Lower lobe of right lung (tissue), 2 donors: ENCODE results near the gene KRT36. TPM values are rescaled to one million over a fixed set of nuclear protein-coding genes. Genes with fewer than 3 reads are reported as not detected.

Experiments used
- ATAC-seq, 2 donors: fragments of 200-7000 bp; cut with Tn5 transposase; one replicate each; pipeline ENCODE4 v1.9.1; 2020 to 2022; ENCODE audit warnings: mild to moderate bottlenecking in 2 of 2, moderate library complexity in 2 of 2
- DNase-seq: peaks from one replicate; pipeline ENCODE4 v3.0.0-alpha.2; 2020
- H3K27ac ChIP-seq: fragments of 200-600 bp; one replicate; pipeline ENCODE4 v1.8.0; 2022
- H3K27me3 ChIP-seq: fragments of 200-600 bp; one replicate; pipeline ENCODE4 v1.8.0; 2022; ENCODE audit warnings: low read depth
- H3K36me3 ChIP-seq: fragments of 200-600 bp; one replicate; pipeline ENCODE4 v1.8.0; 2022; ENCODE audit warnings: mild to moderate bottlenecking
- H3K4me1 ChIP-seq: fragments of 200-600 bp; one replicate; pipeline ENCODE4 v1.8.0; 2022
- H3K4me3 ChIP-seq: fragments of 200-600 bp; one replicate; pipeline ENCODE4 v1.8.0; 2022; ENCODE audit warnings: mild to moderate bottlenecking
- H3K9me3 ChIP-seq: fragments of 200-600 bp; one replicate; pipeline ENCODE4 v1.8.0; 2022
- CTCF ChIP-seq: fragments of 200-600 bp; IDR thresholded peaks from one replicate; pipeline ENCODE4 v1.8.0; 2022; ENCODE audit warnings: antibody characterized with exemption, mild to moderate bottlenecking
- intact Hi-C: fragments of 100-400 bp; cut with DNase I; formaldehyde crosslinking; loops from one replicate; pipeline ENCODE4 v1.11.0; 2022
- total RNA-seq: library from RNA; stranded (reverse); fragmentation: NEBNext Ultra II Directional; extraction: Animal tissue kit (Norgen Biotek cat#: 25700); gene quantifications from one replicate; pipeline ENCODE4 v1.2.1, GENCODE V29; 2021
- donor health status: DM: no; HTN: yes; CAD: no; lungs with severe emphysema.

KRT36 gene
- total RNA-seq, 1 donor from 2014 or later, result not detected

DNA sequence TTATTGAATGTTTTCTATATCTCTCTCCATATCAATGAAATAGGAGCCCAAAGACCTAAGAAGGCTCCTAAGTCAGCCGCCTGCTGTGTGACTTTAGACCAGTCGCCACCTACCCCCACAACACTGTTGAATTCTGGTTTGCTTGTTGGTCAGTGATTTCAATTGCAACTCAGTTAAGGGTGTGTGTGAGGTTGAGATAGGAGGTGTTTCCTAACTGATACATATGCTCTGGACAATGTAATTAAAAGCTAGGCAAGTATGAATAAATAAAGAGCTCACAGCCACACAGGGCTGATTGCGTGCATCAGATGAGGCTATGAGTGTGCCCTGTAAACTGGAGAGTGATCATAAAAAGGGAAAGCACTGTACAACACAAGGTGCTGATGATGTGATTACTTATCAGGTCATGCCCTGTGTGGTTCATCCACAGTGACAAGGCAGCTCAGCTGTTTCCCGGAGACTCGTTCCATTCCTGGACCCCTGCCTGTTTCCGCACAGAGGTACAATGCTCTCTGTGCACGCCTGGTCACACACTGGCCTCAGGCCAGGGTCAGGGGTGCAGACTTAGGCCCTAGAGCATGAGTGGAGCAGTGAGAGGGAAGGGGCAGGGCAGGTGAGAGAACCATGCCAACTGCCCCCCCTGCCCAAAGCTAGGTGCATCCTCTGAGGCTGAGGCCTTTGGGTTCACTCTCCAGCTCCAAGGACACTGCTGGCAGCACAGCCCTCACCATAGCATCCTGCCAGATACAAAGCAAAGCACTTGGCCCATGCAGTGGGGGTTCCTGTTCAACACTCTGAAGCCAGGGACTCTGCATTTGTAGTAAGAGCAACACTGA is 5.5 kb downstream of the KRT36 start:
- TF ChIP-seq CTCF, result no peak
- no peak for ATAC-seq
- intact Hi-C loops, result no loop called here
- no peak for DNase-seq
- no peaks in the 10 kb centered on the region for H3K9me3 ChIP-seq
- H3K4me3 ChIP-seq, result no peak overlapping the region
- H3K36me3 ChIP-seq, result no peaks in the 10 kb centered on the region
- no peak overlapping the region for H3K27ac ChIP-seq
- H3K4me1 ChIP-seq, result no peaks in the 10 kb centered on the region
- H3K27me3 ChIP-seq, result no peaks in the 10 kb centered on the region

GRCh38 chr17:41483531-41483930 is 6.2 kb downstream of the KRT36 start:
- H3K27ac ChIP-seq, result no peak overlapping the region
- no peak for TF ChIP-seq CTCF
- no peak for DNase-seq
- no peak overlapping the region for H3K4me3 ChIP-seq
- no peaks in the 10 kb centered on the region for H3K36me3 ChIP-seq
- H3K4me1 ChIP-seq, result no peaks in the 10 kb centered on the region
- intact Hi-C loops, result no loop called here
- H3K9me3 ChIP-seq, result no peaks in the 10 kb centered on the region
- ATAC-seq, result no peak
- H3K27me3 ChIP-seq, result no peaks in the 10 kb centered on the region

GRCh38 chr17:41481036-41481435 is 8.7 kb downstream of the KRT36 start, which contains the start of gene KRT35:
Gene KRT35 (minus strand): TSS chr17:41481151. CDS start chr17:41481097, 54 bp downstream.
- no peak within 1 kb of the TSS for H3K4me3 ChIP-seq
- no peak within 1 kb of the TSS for H3K27ac ChIP-seq
- ATAC-seq, result no peak
- no peak for TF ChIP-seq CTCF
- intact Hi-C loops, result no loop called here
- no peaks in the 10 kb centered on the region for H3K9me3 ChIP-seq
- no peaks in the 10 kb centered on the region for H3K36me3 ChIP-seq
- no peaks in the 10 kb centered on the region for H3K4me1 ChIP-seq
- DNase-seq, result no peak
- no peaks in the 10 kb centered on the region for H3K27me3 ChIP-seq

DNA sequence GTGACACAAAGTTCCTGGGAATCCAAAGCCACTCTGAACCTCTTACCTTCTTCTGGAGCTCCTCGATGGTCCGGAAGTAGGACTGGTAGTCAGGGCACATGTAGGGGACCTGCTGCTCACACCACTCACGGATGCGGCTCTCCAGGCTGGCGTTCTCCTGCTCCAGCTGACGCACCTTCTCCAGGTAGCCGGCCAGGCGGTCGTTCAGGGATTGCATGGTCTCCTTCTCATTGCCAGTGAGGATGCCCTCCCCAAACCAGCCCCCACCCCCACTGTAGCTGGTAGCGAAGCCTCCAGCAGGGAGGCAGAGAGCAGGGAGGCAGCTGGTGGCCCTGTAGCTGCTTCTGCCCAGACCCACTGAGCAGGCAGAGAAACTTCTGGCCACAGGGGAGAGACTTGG is 9.1 kb downstream of the KRT36 start:
- ATAC-seq (no peak), DNase-seq (no peak)
- H3K4me3 ChIP-seq, result no peak overlapping the region
- no peaks in the 10 kb centered on the region for H3K4me1 ChIP-seq
- H3K27me3 ChIP-seq, result no peaks in the 10 kb centered on the region
- no peaks in the 10 kb centered on the region for H3K9me3 ChIP-seq
- H3K27ac ChIP-seq, result no peak overlapping the region
- TF ChIP-seq CTCF, result no peak
- no peaks in the 10 kb centered on the region for H3K36me3 ChIP-seq
- intact Hi-C loops, result no loop called here

DNA sequence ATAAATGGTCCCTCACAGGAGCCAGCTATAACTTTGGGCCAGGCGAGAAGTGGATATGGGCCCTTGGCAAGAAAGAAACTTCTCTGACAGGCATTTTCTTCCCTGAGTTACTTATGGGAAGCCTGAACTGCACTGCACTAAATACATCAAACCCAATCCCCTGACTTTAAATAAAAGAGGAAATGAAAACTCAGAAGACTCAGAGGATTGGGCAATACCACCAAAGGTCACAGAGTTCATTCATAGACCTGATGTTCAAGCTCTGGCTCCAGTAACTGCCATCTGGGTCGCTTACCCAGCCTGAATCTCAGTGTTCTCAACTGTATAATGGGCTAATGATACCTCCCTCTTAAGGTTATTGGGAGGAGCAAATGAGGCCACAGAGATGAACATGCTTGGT is 9.6 kb downstream of the KRT36 start:
- no peaks in the 10 kb centered on the region for H3K36me3 ChIP-seq
- ATAC-seq, result no peak
- DNase-seq, result no peak
- no peak overlapping the region for H3K4me3 ChIP-seq
- no peaks in the 10 kb centered on the region for H3K27me3 ChIP-seq
- H3K9me3 ChIP-seq, result no peaks in the 10 kb centered on the region
- intact Hi-C loops, result no loop called here
- no peak overlapping the region for H3K27ac ChIP-seq
- H3K4me1 ChIP-seq, result no peaks in the 10 kb centered on the region
- no peak for TF ChIP-seq CTCF
